Measurements from ENCODE around the gene HNF1B.

Gene HNF1B

DNA sequence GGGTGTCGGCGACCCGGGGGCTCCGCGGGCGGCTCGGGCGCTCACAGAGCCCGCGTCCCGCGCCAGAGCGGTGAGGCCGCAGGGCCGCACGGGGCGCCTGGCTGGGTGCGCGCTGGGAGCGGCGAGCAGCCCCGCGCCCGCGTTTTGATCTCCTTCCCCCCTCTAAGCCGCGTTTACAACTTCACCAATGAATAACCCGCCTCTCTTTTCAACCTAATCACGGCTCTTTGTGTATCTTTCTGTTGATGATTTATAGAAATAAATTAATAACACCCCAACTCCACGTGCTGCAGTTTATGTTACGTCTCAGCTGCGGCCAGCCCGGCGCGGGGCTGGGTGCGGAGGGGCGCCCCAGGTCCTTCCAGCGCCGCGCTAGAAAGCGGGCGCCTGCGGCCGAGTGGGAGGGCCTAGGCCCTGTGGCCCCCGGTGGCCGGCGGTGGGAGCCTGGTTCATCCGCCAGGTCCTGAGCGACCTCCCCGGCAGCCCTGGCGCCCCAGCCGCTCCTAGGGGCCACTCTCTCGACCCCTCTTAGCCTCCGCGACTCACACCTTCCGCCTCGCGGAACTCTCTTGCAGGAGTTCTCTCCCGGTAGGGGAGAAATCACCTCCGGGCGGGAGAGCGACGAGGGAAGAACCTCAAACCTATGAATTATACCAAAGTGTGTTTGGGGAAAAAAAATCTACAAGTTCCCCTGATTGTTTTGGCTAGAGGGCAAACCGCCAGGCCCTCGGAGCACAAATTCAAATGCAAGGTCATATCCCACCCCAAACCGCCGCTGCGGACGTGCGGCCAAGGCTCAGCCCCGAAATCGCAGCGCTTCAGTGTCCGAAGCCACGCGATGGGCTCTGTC, 1.9 kb downstream of the HNF1B start:
- peak; percentile 23; the same call in 2 of the 3 replicates for ATAC-seq
- TF ChIP-seq ISL1 (CRISPR knock-in tag; IDR thresholded peaks at IDR 0.05) = no peak
- no peak for TF ChIP-seq RARB (CRISPR knock-in tag; IDR thresholded peaks at IDR 0.05)

GRCh38 chr17:37742116-37742761, 2.6 kb downstream of the HNF1B start:
- ATAC-seq = peak; percentile 65
- TF ChIP-seq ZNF70 (CRISPR knock-in tag; IDR thresholded peaks at IDR 0.05) = no peak
- TF ChIP-seq ZNF565 (CRISPR knock-in tag; conservative IDR thresholded peaks at IDR 0.05; ENCODE audit: low read depth) = no peak
- no peak for TF ChIP-seq ISL1 (CRISPR knock-in tag; IDR thresholded peaks at IDR 0.05)
- no peak for TF ChIP-seq ZNF8 (CRISPR knock-in tag; IDR thresholded peaks at IDR 0.05)
- no peak for TF ChIP-seq ZFP3 (CRISPR knock-in tag; IDR thresholded peaks at IDR 0.05)
- no peak for TF ChIP-seq TCF4 (CRISPR knock-in tag; IDR thresholded peaks at IDR 0.05; ENCODE audit: borderline replicate concordance)
- no peak for TF ChIP-seq CREB5 (CRISPR knock-in tag; IDR thresholded peaks at IDR 0.05; ENCODE audit: low read depth)
- no peak for TF ChIP-seq ZFP30 (CRISPR knock-in tag; IDR thresholded peaks at IDR 0.05)
- TF ChIP-seq, protein P1, sequence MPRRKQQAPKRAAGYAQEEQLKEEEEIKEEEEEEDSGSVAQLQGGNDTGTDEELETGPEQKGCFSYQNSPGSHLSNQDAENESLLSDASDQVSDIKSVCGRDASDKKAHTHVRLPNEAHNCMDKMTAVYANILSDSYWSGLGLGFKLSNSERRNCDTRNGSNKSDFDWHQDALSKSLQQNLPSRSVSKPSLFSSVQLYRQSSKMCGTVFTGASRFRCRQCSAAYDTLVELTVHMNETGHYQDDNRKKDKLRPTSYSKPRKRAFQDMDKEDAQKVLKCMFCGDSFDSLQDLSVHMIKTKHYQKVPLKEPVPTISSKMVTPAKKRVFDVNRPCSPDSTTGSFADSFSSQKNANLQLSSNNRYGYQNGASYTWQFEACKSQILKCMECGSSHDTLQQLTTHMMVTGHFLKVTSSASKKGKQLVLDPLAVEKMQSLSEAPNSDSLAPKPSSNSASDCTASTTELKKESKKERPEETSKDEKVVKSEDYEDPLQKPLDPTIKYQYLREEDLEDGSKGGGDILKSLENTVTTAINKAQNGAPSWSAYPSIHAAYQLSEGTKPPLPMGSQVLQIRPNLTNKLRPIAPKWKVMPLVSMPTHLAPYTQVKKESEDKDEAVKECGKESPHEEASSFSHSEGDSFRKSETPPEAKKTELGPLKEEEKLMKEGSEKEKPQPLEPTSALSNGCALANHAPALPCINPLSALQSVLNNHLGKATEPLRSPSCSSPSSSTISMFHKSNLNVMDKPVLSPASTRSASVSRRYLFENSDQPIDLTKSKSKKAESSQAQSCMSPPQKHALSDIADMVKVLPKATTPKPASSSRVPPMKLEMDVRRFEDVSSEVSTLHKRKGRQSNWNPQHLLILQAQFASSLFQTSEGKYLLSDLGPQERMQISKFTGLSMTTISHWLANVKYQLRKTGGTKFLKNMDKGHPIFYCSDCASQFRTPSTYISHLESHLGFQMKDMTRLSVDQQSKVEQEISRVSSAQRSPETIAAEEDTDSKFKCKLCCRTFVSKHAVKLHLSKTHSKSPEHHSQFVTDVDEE (CRISPR knock-in tag; IDR thresholded peaks at IDR 0.05) = no peak
- TF ChIP-seq CSDC2 (CRISPR knock-in tag; IDR thresholded peaks at IDR 0.05) = no peak
- TF ChIP-seq POU6F1 (CRISPR knock-in tag; IDR thresholded peaks at IDR 0.05; ENCODE audit: borderline replicate concordance, low read depth) = no peak
- TF ChIP-seq ARNTL (CRISPR knock-in tag; IDR thresholded peaks at IDR 0.05; ENCODE audit: borderline replicate concordance, low read depth) = no peak
- TF ChIP-seq PPARA (CRISPR knock-in tag; IDR thresholded peaks at IDR 0.05; ENCODE audit: borderline replicate concordance) = no peak
- TF ChIP-seq GLIS3 (CRISPR knock-in tag; IDR thresholded peaks at IDR 0.05) = no peak
- TF ChIP-seq ESRRG (CRISPR knock-in tag; IDR thresholded peaks at IDR 0.05) = no peak
- no peak for TF ChIP-seq SNAI2 (CRISPR knock-in tag; IDR thresholded peaks at IDR 0.05)

DNA sequence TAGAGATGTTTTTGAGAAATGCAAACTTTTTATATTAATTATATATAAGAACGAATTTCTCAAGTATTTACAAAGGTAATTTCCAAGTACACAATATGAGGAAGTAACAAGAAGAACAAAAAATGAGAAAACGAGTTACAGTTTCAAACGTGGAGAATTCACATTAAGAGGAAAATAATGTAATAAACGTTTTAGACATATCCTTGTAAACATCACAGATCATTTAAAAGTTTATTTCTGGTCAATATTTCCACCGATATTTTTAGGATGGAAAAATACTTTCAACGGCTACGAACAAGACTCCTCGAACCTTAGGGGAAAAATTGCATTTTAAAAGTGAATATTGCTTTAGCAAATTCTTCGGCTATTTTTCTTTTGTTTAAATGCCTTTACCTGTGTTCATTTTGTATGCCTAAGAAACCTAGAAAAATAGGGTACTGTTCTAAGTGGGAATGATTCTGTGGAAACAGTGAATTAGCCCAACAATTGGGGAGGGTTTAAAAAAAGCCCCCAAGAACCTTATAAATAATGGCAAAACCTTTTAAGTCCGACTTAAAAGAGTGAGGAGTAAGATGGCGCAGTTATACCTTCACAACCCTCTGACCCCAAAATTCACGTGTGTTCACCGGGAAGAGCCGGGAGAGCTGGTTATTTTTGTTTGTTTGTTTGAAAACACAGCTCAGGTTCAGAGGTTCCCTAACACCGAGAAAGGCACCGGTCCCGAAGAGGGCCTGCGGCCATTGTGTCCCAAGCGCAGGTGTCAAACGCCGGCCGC, 3.3 kb downstream of the HNF1B start:
- TF ChIP-seq TCF4 (CRISPR knock-in tag; IDR thresholded peaks at IDR 0.05; ENCODE audit: borderline replicate concordance) = no peak
- TF ChIP-seq PPARA (CRISPR knock-in tag; IDR thresholded peaks at IDR 0.05; ENCODE audit: borderline replicate concordance) = no peak
- TF ChIP-seq PATZ1 (CRISPR knock-in tag; IDR thresholded peaks at IDR 0.05; ENCODE audit: borderline replicate concordance) = no peak
- no peak for TF ChIP-seq ESRRG (CRISPR knock-in tag; IDR thresholded peaks at IDR 0.05)
- TF ChIP-seq ZFP30 (CRISPR knock-in tag; IDR thresholded peaks at IDR 0.05) = no peak
- TF ChIP-seq ZC3H10 (CRISPR knock-in tag; IDR thresholded peaks at IDR 0.05) = no peak
- no peak for TF ChIP-seq ZNF70 (CRISPR knock-in tag; IDR thresholded peaks at IDR 0.05)
- no peak for TF ChIP-seq SNAI2 (CRISPR knock-in tag; IDR thresholded peaks at IDR 0.05)
- TF ChIP-seq, protein P1 (CRISPR knock-in tag; IDR thresholded peaks at IDR 0.05) = no peak
- no peak for TF ChIP-seq CSDC2 (CRISPR knock-in tag; IDR thresholded peaks at IDR 0.05)
- no peak for TF ChIP-seq RARB (CRISPR knock-in tag; IDR thresholded peaks at IDR 0.05)
- no peak for TF ChIP-seq POU6F1 (CRISPR knock-in tag; IDR thresholded peaks at IDR 0.05; ENCODE audit: borderline replicate concordance, low read depth)
- no peak for TF ChIP-seq BACH2 (CRISPR knock-in tag; IDR thresholded peaks at IDR 0.05; ENCODE audit: borderline replicate concordance)
- TF ChIP-seq ZNF565 (CRISPR knock-in tag; conservative IDR thresholded peaks at IDR 0.05; ENCODE audit: low read depth) = no peak
- TF ChIP-seq ARNTL (CRISPR knock-in tag; IDR thresholded peaks at IDR 0.05; ENCODE audit: borderline replicate concordance, low read depth) = no peak

More for the DNA sequence above, 3.3 kb downstream of the HNF1B start:
- ATAC-seq = no peak

All from SK-N-SH treated with all-trans-retinoic acid at 6 μM for 48 hours (cell line).